Measurements from ENCODE around the gene CTNNB1. TPM values are rescaled to one million over a fixed set of nuclear protein-coding genes. Genes with fewer than 3 reads are reported as not detected.

Gene CTNNB1
- polyA plus RNA-seq, 4 donors = 427 to 513 (median 475) TPM

DNA sequence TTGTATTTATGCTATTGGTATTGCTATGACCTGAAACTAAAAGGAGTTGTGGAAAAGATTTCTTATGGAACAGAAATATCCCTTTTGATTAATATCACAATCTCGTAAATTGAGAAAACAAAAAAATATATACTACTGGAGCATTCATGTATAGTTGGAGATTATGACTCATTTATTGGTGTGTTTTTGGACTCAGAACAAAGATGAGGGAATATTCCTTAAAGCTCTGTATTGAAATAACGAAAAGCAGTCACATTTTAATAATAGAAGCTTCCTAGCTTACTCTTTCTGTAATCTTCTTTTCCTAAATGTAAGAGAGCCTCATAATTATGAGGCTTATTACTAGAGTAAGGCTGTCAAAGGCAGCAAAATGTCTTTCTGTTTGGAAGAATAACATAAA is 14.3 kb downstream of the CTNNB1 start:
- no peak for DNase-seq (ENCODE audit: low read depth in 4 of 4, low spot score in 3 of 4)

DNA sequence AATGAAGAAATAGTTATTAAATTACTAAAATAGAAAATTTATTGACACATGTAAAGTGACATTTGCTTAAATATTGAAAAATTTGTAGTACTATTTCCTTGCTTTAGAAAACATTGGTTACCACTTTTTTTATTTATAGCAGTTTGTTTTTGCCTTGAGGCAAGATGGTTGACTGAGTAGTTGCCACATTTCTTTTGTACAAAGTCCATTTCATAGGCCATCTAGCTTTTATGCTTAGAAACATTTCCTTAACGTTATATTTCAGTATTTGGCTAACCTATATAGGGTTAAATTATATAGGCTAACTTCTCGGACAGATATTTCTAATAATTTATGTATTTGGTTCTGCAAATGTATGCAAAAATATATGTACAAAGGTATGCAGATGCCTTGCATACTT is 17.1 kb downstream of the CTNNB1 start:
- DNase-seq (ENCODE audit: low read depth in 4 of 4, low spot score in 3 of 4) = no peak

DNA sequence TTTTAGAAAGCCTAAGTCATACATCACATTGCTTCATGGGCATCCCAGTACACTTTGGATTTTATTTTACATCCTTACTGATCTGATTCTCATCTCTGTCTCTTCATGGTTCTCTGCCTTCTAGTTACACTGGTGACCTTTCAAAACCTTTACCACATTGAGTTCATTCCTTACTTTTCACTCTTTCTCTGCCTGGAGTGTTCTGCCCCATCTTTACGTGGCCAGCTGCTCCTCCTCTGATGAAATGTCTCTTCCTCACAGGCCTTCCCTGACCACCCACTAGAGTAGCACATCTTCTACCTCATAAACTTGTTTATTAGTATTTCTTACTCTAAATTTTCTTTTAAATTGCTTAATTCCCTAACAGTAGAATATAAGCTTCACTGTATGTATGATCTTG is 17.7 kb downstream of the CTNNB1 start:
- no peak for DNase-seq (ENCODE audit: low read depth in 4 of 4, low spot score in 3 of 4)

DNA sequence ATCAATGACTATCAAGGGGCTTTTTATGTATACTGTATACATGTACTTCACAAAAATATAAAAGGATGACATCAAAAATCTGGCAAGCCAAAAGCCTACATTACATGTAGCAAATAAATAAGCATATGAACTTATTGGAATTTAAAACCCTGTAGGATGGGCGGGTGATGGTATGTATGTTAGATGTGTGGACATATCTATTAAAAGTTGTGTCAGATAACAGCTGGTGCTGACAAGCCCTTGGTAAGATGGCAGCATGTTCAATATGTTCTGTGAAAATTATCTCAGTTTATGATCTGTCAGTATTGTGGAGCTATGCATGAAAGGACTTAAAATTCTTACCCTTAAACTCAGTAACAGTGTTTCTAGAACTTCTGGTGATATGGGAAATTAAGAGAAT is 20.1 kb downstream of the CTNNB1 start:
- no peak for DNase-seq (ENCODE audit: low read depth in 4 of 4, low spot score in 3 of 4)

DNA sequence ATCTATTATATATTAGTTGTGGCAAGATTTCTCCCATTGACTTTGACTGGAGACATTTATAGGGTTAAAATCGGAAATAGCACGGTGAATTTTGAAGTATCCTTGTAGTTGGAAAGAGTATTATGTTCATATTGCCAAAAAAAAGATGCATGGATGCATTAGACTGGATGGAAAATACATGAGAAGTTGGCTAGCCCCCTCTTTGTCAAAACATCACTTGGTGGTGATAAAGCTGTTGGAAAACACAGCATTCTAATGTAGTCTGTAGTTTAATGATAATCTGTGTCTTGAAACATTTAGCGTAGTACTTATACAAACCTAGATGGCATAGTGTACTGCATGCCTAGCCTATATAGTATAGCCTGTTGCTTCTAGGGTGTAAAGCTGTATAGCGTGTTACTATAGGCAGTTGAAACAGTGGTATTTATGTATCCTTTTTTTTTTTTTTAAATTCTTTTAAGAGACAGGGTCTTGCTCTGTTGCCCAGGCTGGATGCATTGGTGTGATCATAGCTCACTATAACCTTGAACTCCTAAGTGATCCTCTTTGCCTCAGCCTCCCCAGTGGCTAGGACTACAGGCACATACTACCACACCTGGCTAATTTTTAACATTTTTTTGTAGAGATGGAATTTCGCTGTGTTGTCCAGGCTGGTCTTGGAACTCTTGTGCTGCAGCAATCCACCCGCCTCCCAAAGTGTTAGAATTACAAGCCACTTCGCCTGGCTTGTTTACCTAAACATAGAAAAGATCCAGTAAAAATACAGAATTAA is 21.8 kb downstream of the CTNNB1 start:
- DNase-seq (ENCODE audit: low read depth in 4 of 4, low spot score in 3 of 4) = no peak

DNA sequence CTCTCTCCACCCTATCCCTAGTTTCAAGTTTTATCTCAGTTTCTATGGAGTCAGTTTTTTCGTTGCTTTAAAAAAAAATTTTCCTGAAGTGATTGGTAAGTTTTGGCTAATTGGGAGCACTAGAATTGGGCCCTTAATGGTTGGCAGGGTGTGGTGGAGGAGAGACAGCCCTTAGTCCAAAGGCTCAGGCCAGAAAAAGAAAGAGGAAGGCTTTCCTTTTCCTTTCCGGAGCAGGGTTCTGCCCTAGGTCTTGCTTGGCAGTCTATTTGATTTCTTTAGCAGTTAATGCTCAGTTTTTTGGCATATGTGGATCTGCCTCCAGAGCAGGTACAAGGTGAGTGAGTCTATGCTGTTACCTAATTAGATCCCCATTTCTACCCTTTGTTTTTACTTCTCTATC is 22.7 kb downstream of the CTNNB1 start:
- DNase-seq (ENCODE audit: low read depth in 4 of 4, low spot score in 3 of 4) = no peak

DNA sequence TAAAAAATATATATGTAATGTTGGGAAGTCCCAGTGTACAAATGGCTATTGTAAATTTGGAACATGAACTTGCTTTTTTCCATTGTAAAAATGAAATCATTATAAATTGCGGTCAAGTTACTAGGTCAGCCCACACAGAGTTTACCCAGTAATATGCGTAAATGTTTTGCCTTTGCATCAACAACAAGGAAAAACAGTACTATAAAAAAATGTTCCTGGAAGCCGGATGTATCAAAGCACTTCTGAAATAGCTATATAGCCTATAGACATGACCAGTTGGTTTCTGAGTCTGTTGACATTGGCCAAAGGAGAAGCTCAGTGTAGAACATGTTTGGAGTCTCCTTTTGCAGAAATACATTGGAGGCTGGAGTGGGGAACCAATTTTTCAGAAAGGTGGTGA is 23.2 kb downstream of the CTNNB1 start:
- no peak for DNase-seq (ENCODE audit: low read depth in 4 of 4, low spot score in 3 of 4)

DNA sequence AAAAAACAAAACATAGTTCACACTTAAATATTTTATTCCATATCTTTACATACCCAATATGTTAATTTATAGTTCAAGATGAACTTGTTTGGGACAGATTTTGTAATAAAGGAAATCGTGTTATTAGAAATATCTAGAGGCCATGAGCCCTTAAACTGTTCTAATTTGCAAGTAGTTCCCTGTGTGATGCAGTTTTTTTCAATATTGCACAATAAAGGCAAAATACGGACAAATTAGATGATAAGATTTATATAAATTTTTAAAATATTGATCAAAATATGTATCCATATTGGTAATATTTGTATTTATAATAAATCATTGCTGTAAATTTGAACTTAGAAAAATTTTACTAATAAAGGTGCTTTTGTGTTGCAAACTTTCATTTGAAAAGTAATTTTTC is 23.8 kb downstream of the CTNNB1 start:
- DNase-seq (ENCODE audit: low read depth in 4 of 4, low spot score in 3 of 4) = no peak

DNA sequence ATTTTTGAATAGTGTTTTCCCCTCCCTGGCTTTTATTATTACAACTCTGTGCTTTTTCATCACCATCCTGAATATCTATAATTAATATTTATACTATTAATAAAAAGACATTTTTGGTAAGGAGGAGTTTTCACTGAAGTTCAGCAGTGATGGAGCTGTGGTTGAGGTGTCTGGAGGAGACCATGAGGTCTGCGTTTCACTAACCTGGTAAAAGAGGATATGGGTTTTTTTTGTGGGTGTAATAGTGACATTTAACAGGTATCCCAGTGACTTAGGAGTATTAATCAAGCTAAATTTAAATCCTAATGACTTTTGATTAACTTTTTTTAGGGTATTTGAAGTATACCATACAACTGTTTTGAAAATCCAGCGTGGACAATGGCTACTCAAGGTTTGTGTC is 24.4 kb downstream of the CTNNB1 start:
- DNase-seq (ENCODE audit: low read depth in 4 of 4, low spot score in 3 of 4) = no peak

DNA sequence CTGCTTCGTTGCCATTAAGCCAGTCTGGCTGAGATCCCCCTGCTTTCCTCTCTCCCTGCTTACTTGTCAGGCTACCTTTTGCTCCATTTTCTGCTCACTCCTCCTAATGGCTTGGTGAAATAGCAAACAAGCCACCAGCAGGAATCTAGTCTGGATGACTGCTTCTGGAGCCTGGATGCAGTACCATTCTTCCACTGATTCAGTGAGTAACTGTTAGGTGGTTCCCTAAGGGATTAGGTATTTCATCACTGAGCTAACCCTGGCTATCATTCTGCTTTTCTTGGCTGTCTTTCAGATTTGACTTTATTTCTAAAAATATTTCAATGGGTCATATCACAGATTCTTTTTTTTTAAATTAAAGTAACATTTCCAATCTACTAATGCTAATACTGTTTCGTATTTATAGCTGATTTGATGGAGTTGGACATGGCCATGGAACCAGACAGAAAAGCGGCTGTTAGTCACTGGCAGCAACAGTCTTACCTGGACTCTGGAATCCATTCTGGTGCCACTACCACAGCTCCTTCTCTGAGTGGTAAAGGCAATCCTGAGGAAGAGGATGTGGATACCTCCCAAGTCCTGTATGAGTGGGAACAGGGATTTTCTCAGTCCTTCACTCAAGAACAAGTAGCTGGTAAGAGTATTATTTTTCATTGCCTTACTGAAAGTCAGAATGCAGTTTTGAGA is 25.0 kb downstream of the CTNNB1 start:
- no peak for DNase-seq (ENCODE audit: low read depth in 4 of 4, low spot score in 3 of 4)

DNA sequence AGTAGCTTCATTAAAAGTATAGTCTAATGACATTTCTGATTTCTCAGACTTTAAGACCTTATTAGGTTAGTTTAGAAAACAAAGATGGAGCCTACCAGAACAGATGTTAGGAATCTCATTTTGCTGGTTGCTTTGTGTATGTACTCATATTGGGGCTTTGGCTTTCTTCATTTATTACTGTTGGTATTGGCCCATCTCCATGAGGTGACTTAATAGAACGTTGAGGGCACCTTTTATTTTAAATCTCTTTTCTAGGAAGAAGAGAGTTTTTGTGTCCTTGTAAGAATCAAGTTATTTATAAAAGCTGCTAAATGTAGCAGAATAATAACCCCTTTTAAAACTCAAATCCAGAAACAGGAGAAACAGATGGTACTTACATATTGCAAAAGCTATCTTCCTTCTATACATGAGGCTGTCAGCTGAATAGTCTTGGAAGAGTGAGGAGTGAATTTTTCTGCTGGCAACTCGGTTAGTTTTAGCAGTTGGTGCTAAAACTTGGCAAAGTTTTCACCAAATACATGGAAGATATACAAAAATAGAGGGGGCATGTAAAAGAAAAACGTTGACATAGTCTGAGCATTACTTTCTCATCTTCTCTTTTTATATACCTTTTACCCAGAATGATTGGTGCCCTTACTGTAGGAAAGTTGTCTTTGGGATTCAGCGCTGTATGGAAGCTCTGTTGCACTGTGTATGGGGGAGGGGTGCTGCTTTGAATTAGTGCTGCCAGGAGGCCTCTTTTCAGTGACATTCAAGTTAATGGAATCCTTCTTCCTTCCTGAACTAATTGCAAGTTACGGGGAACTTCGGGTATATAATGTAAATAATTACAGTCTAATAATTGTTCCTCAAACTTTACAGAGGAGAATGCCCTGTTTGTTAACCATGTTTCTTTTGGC is 35.8 kb downstream of the CTNNB1 start:
- DNase-seq (ENCODE audit: low read depth in 4 of 4, low spot score in 3 of 4) = no peak

DNA sequence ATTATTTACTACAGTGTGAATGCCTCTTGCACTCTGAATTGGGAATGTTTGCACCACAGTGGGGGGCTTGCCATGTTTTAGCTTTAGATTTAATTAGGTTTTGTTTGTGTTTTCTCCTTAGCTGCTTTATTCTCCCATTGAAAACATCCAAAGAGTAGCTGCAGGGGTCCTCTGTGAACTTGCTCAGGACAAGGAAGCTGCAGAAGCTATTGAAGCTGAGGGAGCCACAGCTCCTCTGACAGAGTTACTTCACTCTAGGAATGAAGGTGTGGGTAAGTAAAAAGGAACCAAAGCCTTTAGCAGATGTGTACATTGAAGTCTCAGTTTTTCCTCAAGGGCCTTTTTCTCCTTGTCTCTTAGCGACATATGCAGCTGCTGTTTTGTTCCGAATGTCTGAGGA is 36.9 kb downstream of the CTNNB1 start:
- no peak for DNase-seq (ENCODE audit: low read depth in 4 of 4, low spot score in 3 of 4)

DNA sequence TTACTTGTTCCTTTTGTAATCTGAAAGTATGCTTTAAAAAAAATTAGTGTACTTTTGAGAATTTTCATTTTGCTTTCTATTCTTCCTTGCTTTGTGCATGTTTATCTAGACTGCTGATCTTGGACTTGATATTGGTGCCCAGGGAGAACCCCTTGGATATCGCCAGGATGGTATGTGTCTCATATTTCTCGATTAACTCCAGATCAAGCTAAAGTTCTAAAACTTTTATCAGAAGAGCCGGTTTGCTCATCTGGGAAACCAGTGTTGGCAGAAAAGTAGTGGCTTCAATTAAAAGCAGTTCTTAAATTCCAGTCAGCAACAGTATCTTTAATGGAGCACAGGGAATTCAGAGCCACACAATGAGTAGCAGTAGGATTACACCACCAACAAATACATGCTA is 38.6 kb downstream of the CTNNB1 start:
- DNase-seq (ENCODE audit: low read depth in 4 of 4, low spot score in 3 of 4) = no peak

DNA sequence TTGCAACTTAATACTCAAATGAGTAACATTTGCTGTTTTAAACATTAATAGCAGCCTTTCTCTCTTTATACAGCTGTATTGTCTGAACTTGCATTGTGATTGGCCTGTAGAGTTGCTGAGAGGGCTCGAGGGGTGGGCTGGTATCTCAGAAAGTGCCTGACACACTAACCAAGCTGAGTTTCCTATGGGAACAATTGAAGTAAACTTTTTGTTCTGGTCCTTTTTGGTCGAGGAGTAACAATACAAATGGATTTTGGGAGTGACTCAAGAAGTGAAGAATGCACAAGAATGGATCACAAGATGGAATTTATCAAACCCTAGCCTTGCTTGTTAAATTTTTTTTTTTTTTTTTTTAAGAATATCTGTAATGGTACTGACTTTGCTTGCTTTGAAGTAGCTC is 40.3 kb downstream of the CTNNB1 start:
- DNase-seq (ENCODE audit: low read depth in 4 of 4, low spot score in 3 of 4) = no peak

DNA sequence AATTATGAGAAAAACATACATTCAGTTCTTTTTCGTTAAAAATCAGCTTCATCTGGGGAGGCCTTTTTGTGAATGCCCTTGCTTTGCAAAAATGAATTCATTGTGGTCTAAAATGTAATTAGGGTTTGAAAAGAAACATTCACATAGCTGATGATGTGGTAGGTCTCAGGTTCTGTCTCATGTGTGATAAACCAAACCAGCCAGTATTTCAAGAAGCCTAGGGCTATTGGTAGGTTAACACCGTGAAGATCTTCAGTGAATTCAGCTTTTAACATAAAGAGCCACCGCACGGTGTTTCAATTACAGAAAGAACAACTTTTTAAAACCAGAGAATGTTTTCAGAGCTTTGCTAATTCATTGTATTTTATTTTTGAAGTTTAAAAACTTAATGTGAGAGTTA is 41.9 kb downstream of the CTNNB1 start:
- DNase-seq (ENCODE audit: low read depth in 4 of 4, low spot score in 3 of 4) = no peak

DNA sequence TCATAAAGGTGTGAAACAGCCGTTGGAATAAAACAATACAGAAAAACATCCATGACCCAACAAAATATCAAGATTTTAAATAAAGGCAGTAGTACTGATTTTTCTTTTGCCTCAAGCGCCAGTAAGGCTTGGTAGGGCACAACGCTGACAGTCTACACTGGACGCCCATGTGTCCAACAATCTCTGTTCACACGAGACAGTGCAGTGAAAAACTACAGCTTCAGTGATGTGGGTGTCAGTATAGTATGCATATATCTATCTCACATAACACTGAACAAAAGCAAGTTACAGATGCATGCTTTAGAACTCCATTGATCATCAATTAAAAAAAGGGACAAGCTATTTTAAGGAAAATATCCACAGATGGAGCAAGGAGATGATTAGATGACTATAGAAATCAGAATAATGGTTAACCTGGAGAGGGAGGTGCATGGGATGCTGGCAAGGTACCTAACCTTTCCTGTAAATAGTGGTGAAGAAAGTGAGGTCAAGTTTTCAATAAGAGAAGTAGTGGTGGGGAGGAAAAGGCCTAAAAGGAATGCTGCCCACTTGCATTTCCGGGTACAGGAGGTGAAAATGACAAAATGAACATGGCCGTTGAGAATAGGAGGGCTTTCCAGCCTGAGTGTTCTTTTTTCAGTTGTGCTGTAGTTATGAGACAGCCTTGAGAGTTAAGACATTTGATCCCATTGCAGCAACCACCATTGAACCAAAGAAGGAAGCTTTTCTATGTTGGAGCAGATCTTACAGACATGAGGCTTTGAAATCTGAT is 42.7 kb downstream of the CTNNB1 start:
- DNase-seq (ENCODE audit: low read depth in 4 of 4, low spot score in 3 of 4) = no peak

DNA sequence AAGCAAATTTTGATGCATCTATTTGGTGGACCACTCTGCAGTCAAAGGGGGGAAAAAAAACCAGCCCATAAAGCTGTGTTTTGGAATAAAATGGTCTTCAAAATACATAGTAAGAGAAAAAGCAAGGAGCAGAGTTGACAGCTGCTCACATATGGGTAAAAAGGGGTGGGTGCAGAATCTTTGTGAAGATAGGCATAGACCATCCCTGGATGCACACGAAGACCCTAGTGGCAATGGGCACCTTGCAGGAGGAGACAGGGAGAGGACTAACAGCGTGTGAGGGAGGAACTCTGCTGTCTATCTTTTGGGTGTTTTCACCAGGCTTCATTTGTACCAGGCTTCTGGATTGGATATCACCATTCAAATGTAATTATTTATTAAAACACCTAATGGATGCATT is 43.9 kb downstream of the CTNNB1 start:
- DNase-seq (ENCODE audit: low read depth in 4 of 4, low spot score in 3 of 4) = no peak

DNA sequence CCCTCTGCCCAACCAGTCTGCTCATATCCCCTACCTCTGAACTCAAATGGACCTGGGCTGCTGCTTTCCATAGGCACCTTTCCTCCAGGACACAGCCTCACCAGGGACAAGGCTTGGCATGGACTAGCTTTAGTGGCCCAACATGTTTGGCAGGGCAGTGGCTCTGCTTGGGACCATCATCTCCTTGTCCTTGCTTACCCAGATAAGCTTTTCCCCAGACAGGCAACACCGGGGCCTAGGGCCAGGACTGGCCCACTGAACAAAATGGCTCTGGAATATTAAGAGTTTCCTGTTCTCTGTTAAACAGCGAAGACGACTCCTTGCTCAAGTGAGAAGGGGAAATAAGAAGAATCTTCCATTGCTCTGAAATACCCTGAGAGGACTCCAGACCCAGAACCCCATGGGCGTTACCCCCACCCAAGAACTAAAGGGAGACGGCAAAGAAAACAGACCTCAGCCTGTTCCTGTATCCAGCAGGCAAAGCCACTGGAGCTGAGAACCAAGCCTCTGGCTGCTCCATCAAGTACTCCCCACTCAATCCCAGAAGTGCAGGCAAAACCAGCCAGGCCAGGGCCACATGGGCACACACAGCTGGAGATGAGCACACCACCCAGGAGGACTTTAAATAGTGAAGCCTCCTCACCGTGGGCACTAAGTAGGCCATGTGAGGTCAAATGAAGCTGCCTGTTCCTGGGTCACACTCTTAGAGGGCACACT is 45.5 kb downstream of the CTNNB1 start:
- DNase-seq (ENCODE audit: low read depth in 4 of 4, low spot score in 3 of 4) = no peak

DNA sequence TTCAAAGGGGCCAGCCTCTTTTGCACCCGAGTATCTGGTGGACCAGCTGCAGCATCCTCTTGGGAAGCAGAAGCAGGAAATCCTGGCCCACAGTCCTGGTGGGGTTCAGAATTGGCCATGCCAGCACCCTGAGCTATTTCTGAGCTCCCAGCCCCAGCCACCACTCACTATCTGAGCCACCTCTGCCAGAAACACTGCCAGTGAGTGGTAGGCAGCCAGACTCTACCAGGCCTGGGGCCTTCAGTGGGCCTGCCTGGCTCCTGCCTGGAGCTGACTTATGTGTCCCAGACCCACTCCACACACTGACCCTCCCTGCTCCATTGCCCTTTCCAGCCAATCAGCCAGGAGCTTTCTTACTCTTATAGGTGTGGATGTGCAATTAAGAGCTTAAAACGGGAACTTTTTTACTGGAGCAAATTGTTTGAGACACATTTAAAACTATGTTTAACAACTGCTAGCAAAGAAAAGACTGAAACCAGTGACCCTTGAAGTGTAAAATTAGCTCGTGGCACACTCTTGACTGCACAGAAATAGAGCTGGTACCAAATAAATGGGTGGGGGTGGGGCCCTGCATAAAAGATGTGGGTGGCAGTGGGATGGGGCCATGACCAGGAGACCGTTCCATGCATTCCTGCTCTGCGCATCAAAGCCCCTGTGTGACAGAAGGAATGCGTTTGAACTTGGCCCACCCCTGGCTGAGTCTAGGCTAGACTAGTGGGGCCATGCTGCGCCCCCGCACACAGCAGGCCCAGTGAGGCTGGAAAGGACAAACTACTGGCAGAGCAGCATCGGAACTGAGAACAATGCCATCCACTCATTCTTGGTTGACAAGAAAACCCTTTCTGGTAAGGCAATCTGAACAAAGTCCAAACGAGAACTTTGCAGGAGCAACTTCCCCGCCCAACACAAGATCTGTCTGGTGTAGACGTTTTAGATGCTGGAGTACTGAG is 48.0 kb downstream of the CTNNB1 start:
- DNase-seq (ENCODE audit: low read depth in 4 of 4, low spot score in 3 of 4) = no peak
